Measurements from ENCODE around the gene STX4.

STX4 gene

GRCh38 chr16:31032736-31033708, at the start of gene STX4:
STX4 (plus strand) TSS chr16:31033558; CDS start chr16:31033806, 248 bp downstream.
- Histone ChIP-seq H3K9me3 (ENCODE audit: insufficient read depth, low read length) (no peaks in the 10 kb centered on the region), H3K27me3 (ENCODE audit: insufficient read depth, insufficient read length) (no peaks in the 10 kb centered on the region), H3K9ac (ENCODE audit: insufficient read length, low read depth) (peak within 1 kb of the TSS; percentile 83), H3K4me1 (ENCODE audit: insufficient read depth, insufficient read length) (peaks cover 10% of the 10 kb centered on the region), H3K36me3 (ENCODE audit: insufficient read depth, insufficient read length, low read length) (peaks cover 21% of the 10 kb centered on the region), H3K4me3 (ENCODE audit: insufficient read length, low read depth) (peak within 1 kb of the TSS; percentile 96)
- DNase-seq (ENCODE audit: low read depth, low spot score) = peak; percentile 91
- TF ChIP-seq ZNF274 (IDR thresholded peaks at IDR 0.05; ENCODE audit: low read depth, low read length) = no peak
- TF ChIP-seq YY1 (IDR thresholded peaks at IDR 0.05; ENCODE audit: insufficient read depth, insufficient read length) = no peak
- TF ChIP-seq SUZ12 (IDR thresholded peaks at IDR 0.05; ENCODE audit: extremely low read depth, insufficient read depth, insufficient read length) = no peak

- Histone ChIP-seq H3K9ac (ENCODE audit: insufficient read length, low read depth) (peak overlapping the region; percentile 2), H3K36me3 (ENCODE audit: insufficient read depth, insufficient read length, low read length) (peaks cover 89% of the 10 kb centered on the region), H3K4me3 (ENCODE audit: insufficient read length, low read depth) (no peak overlapping the region), H3K4me1 (ENCODE audit: insufficient read depth, insufficient read length) (peaks cover 18% of the 10 kb centered on the region), H3K9me3 (ENCODE audit: insufficient read depth, low read length) (no peaks in the 10 kb centered on the region), H3K27me3 (ENCODE audit: insufficient read depth, insufficient read length) (no peaks in the 10 kb centered on the region)
- DNase-seq (ENCODE audit: low read depth, low spot score) = no peak
- TF ChIP-seq SUZ12 (IDR thresholded peaks at IDR 0.05; ENCODE audit: extremely low read depth, insufficient read depth, insufficient read length) = no peak
These were observed 49.3 kb upstream of the STX4 start for GRCh38 chr16:30983898-30984610.

GRCh38 chr16:30984669-30985400, 48.5 kb upstream of the STX4 start, which contains the start of gene HSD3B7:
HSD3B7 (plus strand) TSS chr16:30985207; CDS start chr16:30985659, 452 bp downstream.
- peak within 1 kb of the TSS; percentile 18 for H3K4me3 ChIP-seq (ENCODE audit: insufficient read length, low read depth)
- peak; percentile 75 for DNase-seq (ENCODE audit: low read depth, low spot score)
- H3K9ac ChIP-seq (ENCODE audit: insufficient read length, low read depth) = peak within 1 kb of the TSS; percentile 81
- H3K36me3 ChIP-seq (ENCODE audit: insufficient read depth, insufficient read length, low read length) = peaks cover 82% of the 10 kb centered on the region
- no peak for TF ChIP-seq YY1 (IDR thresholded peaks at IDR 0.05; ENCODE audit: insufficient read depth, insufficient read length)
- no peak for TF ChIP-seq SUZ12 (IDR thresholded peaks at IDR 0.05; ENCODE audit: extremely low read depth, insufficient read depth, insufficient read length)
- TF ChIP-seq ZNF274 (IDR thresholded peaks at IDR 0.05; ENCODE audit: low read depth, low read length) = no peak
- peaks cover 18% of the 10 kb centered on the region for H3K4me1 ChIP-seq (ENCODE audit: insufficient read depth, insufficient read length)
- no peaks in the 10 kb centered on the region for H3K9me3 ChIP-seq (ENCODE audit: insufficient read depth, low read length)
- no peaks in the 10 kb centered on the region for H3K27me3 ChIP-seq (ENCODE audit: insufficient read depth, insufficient read length)

GRCh38 chr16:30985401-30986128, 47.8 kb upstream of the STX4 start:
- H3K9ac ChIP-seq (ENCODE audit: insufficient read length, low read depth) = peak overlapping the region; percentile 81
- peak overlapping the region; percentile 18 for H3K4me3 ChIP-seq (ENCODE audit: insufficient read length, low read depth)
- no peaks in the 10 kb centered on the region for H3K27me3 ChIP-seq (ENCODE audit: insufficient read depth, insufficient read length)
- peaks cover 18% of the 10 kb centered on the region for H3K4me1 ChIP-seq (ENCODE audit: insufficient read depth, insufficient read length)
- H3K36me3 ChIP-seq (ENCODE audit: insufficient read depth, insufficient read length, low read length) = peaks cover 75% of the 10 kb centered on the region
- DNase-seq (ENCODE audit: low read depth, low spot score) = no peak
- TF ChIP-seq YY1 (IDR thresholded peaks at IDR 0.05; ENCODE audit: insufficient read depth, insufficient read length) (no peak), ZNF274 (IDR thresholded peaks at IDR 0.05; ENCODE audit: low read depth, low read length) (no peak), SUZ12 (IDR thresholded peaks at IDR 0.05; ENCODE audit: extremely low read depth, insufficient read depth, insufficient read length) (no peak)
- no peaks in the 10 kb centered on the region for H3K9me3 ChIP-seq (ENCODE audit: insufficient read depth, low read length)

GRCh38 chr16:30986129-30986991, 47.0 kb upstream of the STX4 start:
- no peak overlapping the region for H3K9ac ChIP-seq (ENCODE audit: insufficient read length, low read depth)
- H3K4me3 ChIP-seq (ENCODE audit: insufficient read length, low read depth) = no peak overlapping the region
- no peaks in the 10 kb centered on the region for H3K9me3 ChIP-seq (ENCODE audit: insufficient read depth, low read length)
- peaks cover 18% of the 10 kb centered on the region for H3K4me1 ChIP-seq (ENCODE audit: insufficient read depth, insufficient read length)
- TF ChIP-seq YY1 (IDR thresholded peaks at IDR 0.05; ENCODE audit: insufficient read depth, insufficient read length) = no peak
- TF ChIP-seq SUZ12 (IDR thresholded peaks at IDR 0.05; ENCODE audit: extremely low read depth, insufficient read depth, insufficient read length) = no peak
- TF ChIP-seq ZNF274 (IDR thresholded peaks at IDR 0.05; ENCODE audit: low read depth, low read length) = no peak
- no peaks in the 10 kb centered on the region for H3K27me3 ChIP-seq (ENCODE audit: insufficient read depth, insufficient read length)
- H3K36me3 ChIP-seq (ENCODE audit: insufficient read depth, insufficient read length, low read length) = peaks cover 68% of the 10 kb centered on the region
- DNase-seq (ENCODE audit: low read depth, low spot score) = no peak

Data from NT2/D1 (cell line).